Measurements from ENCODE around the gene MLC1.
A peak's percentile ranks its signal among the peaks of the same experiment; 100 is the strongest.

The MLC1 gene

DNA sequence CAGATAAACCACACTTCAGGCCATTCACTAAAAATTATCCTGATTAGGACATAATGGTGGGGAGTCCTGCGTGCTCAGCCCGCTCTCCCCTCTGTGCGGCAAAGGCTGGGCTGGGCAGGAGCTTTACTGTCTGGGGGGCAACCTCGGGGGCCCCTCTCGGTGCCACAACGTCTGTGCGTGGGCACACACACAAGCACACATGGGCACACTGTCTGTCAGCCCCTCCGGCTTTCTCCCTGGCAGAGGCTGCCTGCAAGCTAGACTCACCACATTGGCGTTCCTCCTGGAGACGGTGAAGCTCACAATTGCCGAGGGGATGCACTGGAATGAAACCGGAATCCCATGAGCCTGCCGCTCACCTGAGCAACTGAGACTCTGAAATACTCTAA, 5.2 kb downstream of the MLC1 start:
- Histone ChIP-seq H3K9me3 (ENCODE audit: control extremely low read depth in 1 of 5, control insufficient read depth in 4 of 5, insufficient read depth in 2 of 5, low read depth in 1 of 5, low read length in 4 of 5) (no peaks in the 10 kb centered on the region), H3K36me3 (ENCODE audit: control insufficient read depth in 4 of 4, insufficient read depth in 4 of 4, low read length in 3 of 4) (peaks cover 7 to 57% (median 45%) of the 10 kb centered on the region in 4 experiments), H3K27me3 (replicated peaks in 2 of 5; ENCODE audit: control insufficient read depth in 4 of 5, insufficient read depth in 5 of 5, low read length in 4 of 5) (no peaks in the 10 kb centered on the region), H3K27ac (ENCODE audit: insufficient read depth in 1 of 2, low read depth in 1 of 2, low read length in 2 of 2, poor library complexity in 1 of 2, severe bottlenecking in 2 of 2) (no peak overlapping the region), H3K4me1 (ENCODE audit: control extremely low read depth in 1 of 4, control insufficient read depth in 4 of 4, insufficient read depth in 4 of 4, low read length in 3 of 4) (peaks cover 0 to 33% (median 28%) of the 10 kb centered on the region in 4 experiments), H3K4me3 (ENCODE audit: control insufficient read depth in 1 of 7, extremely low read depth in 1 of 7, insufficient read depth in 4 of 7, low read depth in 2 of 7, low read length in 6 of 7) (no peak overlapping the region)
- DNase-seq = no peak
- ChIA-PET CTCF (interaction anchor here (2.8 kb wide), 1 partner anchor 8 kb away, joined by 11 read pairs; no protein-coding TSS in a partner anchor), POLR2A (interaction anchor here (0.9 kb wide), 1 partner anchor 24 kb away, joined by 3 read pairs; no protein-coding TSS in a partner anchor)
- WGBS (ENCODE audit: insufficient coverage) = 98% methylated on average over 13 of the region's 13 CpGs

GRCh38 chr22:50078761-50079160, 6.5 kb downstream of the MLC1 start:
- WGBS (ENCODE audit: insufficient coverage) = 98% methylated on average over 9 of the region's 9 CpGs
- POLR2A ChIA-PET = no interaction called here
- CTCF ChIA-PET = no interaction called here

GRCh38 chr22:50078246-50078645, 7.0 kb downstream of the MLC1 start:
- no peak overlapping the region for H3K4me3 ChIP-seq (ENCODE audit: control insufficient read depth in 1 of 7, extremely low read depth in 1 of 7, insufficient read depth in 4 of 7, low read depth in 2 of 7, low read length in 6 of 7)
- ChIA-PET POLR2A (no interaction called here), CTCF (no interaction called here)
- no peaks in the 10 kb centered on the region for H3K27me3 ChIP-seq (replicated peaks in 2 of 5; ENCODE audit: control insufficient read depth in 4 of 5, insufficient read depth in 5 of 5, low read length in 4 of 5)
- H3K27ac ChIP-seq (ENCODE audit: insufficient read depth in 1 of 2, low read depth in 1 of 2, low read length in 2 of 2, poor library complexity in 1 of 2, severe bottlenecking in 2 of 2) = no peak overlapping the region
- peaks cover 8 to 66% (median 55%) of the 10 kb centered on the region in 4 experiments for H3K36me3 ChIP-seq (ENCODE audit: control insufficient read depth in 4 of 4, insufficient read depth in 4 of 4, low read length in 3 of 4)
- 100% methylated on average over 8 of the region's 13 CpGs for whole genome bisulfite sequencing (ENCODE audit: insufficient coverage)
- no peak for DNase-seq
- peaks cover 0 to 17% (median 10%) of the 10 kb centered on the region in 4 experiments for H3K4me1 ChIP-seq (ENCODE audit: control extremely low read depth in 1 of 4, control insufficient read depth in 4 of 4, insufficient read depth in 4 of 4, low read length in 3 of 4)
- no peaks in the 10 kb centered on the region for H3K9me3 ChIP-seq (ENCODE audit: control extremely low read depth in 1 of 5, control insufficient read depth in 4 of 5, insufficient read depth in 2 of 5, low read depth in 1 of 5, low read length in 4 of 5)

More at GRCh38 chr22:50078761-50079160, 6.5 kb downstream of the MLC1 start:
- Histone ChIP-seq H3K36me3 (ENCODE audit: control insufficient read depth in 4 of 4, insufficient read depth in 4 of 4, low read length in 3 of 4) (peaks cover 8 to 67% (median 54%) of the 10 kb centered on the region in 4 experiments), H3K4me1 (ENCODE audit: control extremely low read depth in 1 of 4, control insufficient read depth in 4 of 4, insufficient read depth in 4 of 4, low read length in 3 of 4) (peaks cover 0 to 22% (median 15%) of the 10 kb centered on the region in 4 experiments), H3K4me3 (ENCODE audit: control insufficient read depth in 1 of 7, extremely low read depth in 1 of 7, insufficient read depth in 4 of 7, low read depth in 2 of 7, low read length in 6 of 7) (no peak overlapping the region), H3K27me3 (replicated peaks in 2 of 5; ENCODE audit: control insufficient read depth in 4 of 5, insufficient read depth in 5 of 5, low read length in 4 of 5) (no peaks in the 10 kb centered on the region), H3K27ac (ENCODE audit: insufficient read depth in 1 of 2, low read depth in 1 of 2, low read length in 2 of 2, poor library complexity in 1 of 2, severe bottlenecking in 2 of 2) (no peak overlapping the region), H3K9me3 (ENCODE audit: control extremely low read depth in 1 of 5, control insufficient read depth in 4 of 5, insufficient read depth in 2 of 5, low read depth in 1 of 5, low read length in 4 of 5) (no peaks in the 10 kb centered on the region)
- DNase-seq = no peak

- H3K9me3 ChIP-seq (ENCODE audit: control extremely low read depth in 1 of 5, control insufficient read depth in 4 of 5, insufficient read depth in 2 of 5, low read depth in 1 of 5, low read length in 4 of 5) = no peaks in the 10 kb centered on the region
- 92% methylated on average over 34 of the region's 43 CpGs for WGBS (ENCODE audit: insufficient coverage)
- H3K4me1 ChIP-seq (ENCODE audit: control extremely low read depth in 1 of 4, control insufficient read depth in 4 of 4, insufficient read depth in 4 of 4, low read length in 3 of 4) = peaks cover 0 to 8% (median 5%) of the 10 kb centered on the region in 4 experiments
- H3K36me3 ChIP-seq (ENCODE audit: control insufficient read depth in 4 of 4, insufficient read depth in 4 of 4, low read length in 3 of 4) = peaks cover 8 to 69% (median 62%) of the 10 kb centered on the region in 4 experiments
- no peak overlapping the region for H3K4me3 ChIP-seq (ENCODE audit: control insufficient read depth in 1 of 7, extremely low read depth in 1 of 7, insufficient read depth in 4 of 7, low read depth in 2 of 7, low read length in 6 of 7)
- no peak overlapping the region for H3K27ac ChIP-seq (ENCODE audit: insufficient read depth in 1 of 2, low read depth in 1 of 2, low read length in 2 of 2, poor library complexity in 1 of 2, severe bottlenecking in 2 of 2)
- CTCF ChIA-PET = interaction anchor here (1.3 to 1.4 kb wide), 2 partner anchors 12 to 47 kb away, joined by 3 to 4 read pairs; no protein-coding TSS in a partner anchor
- POLR2A ChIA-PET = interaction anchor here (1.0 kb wide), 1 partner anchor 9 kb away, joined by 3 read pairs; the partner anchor contains the start of gene MLC1
- H3K27me3 ChIP-seq (replicated peaks in 2 of 5; ENCODE audit: control insufficient read depth in 4 of 5, insufficient read depth in 5 of 5, low read length in 4 of 5) = no peaks in the 10 kb centered on the region
- no peak for DNase-seq
Measured at GRCh38 chr22:50076646-50077535, 8.3 kb downstream of the MLC1 start.

DNA sequence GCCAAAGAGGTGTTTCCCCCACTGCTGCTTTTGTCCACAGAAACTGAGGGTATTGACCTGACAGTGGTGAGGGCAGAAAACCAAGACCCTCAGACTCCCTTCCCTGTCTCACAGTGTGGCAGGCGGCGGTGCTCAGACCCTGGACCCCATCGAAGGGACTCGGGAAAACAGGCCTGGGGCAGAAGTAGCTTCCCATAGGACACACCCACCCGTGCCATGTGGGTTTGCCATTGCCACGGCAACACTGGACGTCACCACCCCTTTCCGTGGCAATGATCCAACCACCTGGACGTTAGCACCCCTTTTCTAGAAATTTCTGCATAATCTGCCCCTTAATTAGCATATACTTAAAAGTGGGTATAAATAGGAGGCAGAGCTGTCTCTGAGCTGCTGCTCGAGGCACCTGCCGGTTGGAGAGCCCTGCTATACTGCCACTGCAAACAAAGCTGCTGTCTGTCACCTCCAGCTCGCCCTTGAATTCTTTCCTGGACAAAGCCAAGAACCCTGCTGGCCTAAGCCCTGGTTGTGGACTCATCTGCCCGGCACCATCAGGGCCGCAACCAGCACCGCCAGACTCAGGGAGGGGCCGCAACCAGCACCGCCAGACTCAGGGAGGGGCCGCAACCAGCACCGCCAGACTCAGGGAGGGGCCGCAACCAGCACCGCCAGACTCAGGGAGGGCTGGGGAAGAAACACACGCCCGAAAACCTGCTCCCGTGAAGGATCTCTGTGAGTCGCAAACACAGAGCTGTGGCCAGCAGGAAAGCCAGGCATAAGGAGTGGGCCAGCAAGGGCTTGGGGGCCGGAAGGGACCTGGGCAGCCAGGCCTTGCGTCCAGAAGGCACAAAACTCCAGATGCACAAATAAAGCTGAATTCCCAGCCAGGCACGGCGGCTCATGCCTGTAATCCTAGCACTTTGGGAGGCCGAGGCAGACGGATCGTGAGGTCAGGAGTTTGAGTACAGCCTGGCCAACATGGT, 10.4 kb downstream of the MLC1 start:
- peaks cover 9 to 77% (median 69%) of the 10 kb centered on the region in 4 experiments for H3K36me3 ChIP-seq (ENCODE audit: control insufficient read depth in 4 of 4, insufficient read depth in 4 of 4, low read length in 3 of 4)
- ChIA-PET POLR2A (interaction anchor here (0.6 kb wide), 1 partner anchor 70 kb away, joined by 4 read pairs; no protein-coding TSS in a partner anchor), CTCF (interaction anchor here (1.1 to 1.5 kb wide), 4 partner anchors 8 to 31 kb away, joined by 3 to 7 read pairs (median 4); partner anchors contain the start of gene MLC1)
- WGBS (ENCODE audit: insufficient coverage) = 93% methylated on average over 29 of the region's 32 CpGs
- no peak overlapping the region for H3K27ac ChIP-seq (ENCODE audit: insufficient read depth in 1 of 2, low read depth in 1 of 2, low read length in 2 of 2, poor library complexity in 1 of 2, severe bottlenecking in 2 of 2)
- no peaks in the 10 kb centered on the region for H3K4me1 ChIP-seq (ENCODE audit: control extremely low read depth in 1 of 4, control insufficient read depth in 4 of 4, insufficient read depth in 4 of 4, low read length in 3 of 4)
- H3K27me3 ChIP-seq (replicated peaks in 2 of 5; ENCODE audit: control insufficient read depth in 4 of 5, insufficient read depth in 5 of 5, low read length in 4 of 5) = no peaks in the 10 kb centered on the region
- H3K4me3 ChIP-seq (ENCODE audit: control insufficient read depth in 1 of 7, extremely low read depth in 1 of 7, insufficient read depth in 4 of 7, low read depth in 2 of 7, low read length in 6 of 7) = no peak overlapping the region
- DNase-seq = no peak
- no peaks in the 10 kb centered on the region for H3K9me3 ChIP-seq (ENCODE audit: control extremely low read depth in 1 of 5, control insufficient read depth in 4 of 5, insufficient read depth in 2 of 5, low read depth in 1 of 5, low read length in 4 of 5)

DNA sequence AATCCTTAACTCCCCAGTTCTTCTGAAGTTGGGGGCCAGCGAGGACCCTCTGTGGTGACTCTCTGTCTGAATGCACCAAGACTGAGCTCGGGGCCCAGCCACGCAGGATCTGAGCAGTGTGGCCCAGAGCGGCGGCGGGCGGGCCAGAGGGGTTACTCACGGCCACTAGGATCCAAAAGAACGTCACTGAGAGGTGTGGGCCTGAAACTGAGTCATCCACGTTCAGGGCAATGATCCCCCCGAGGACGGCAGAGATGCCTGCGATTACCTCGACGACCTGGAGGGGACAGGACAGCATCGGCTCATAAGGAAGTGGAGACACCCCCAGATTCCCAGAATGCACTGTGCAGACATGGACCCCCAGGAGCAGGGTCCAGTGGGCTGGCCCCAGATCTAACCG, 11.2 kb downstream of the MLC1 start:
- no peaks in the 10 kb centered on the region for H3K9me3 ChIP-seq (ENCODE audit: control extremely low read depth in 1 of 5, control insufficient read depth in 4 of 5, insufficient read depth in 2 of 5, low read depth in 1 of 5, low read length in 4 of 5)
- H3K4me3 ChIP-seq (ENCODE audit: control insufficient read depth in 1 of 7, extremely low read depth in 1 of 7, insufficient read depth in 4 of 7, low read depth in 2 of 7, low read length in 6 of 7) = no peak overlapping the region
- DNase-seq = no peak
- H3K27ac ChIP-seq (ENCODE audit: insufficient read depth in 1 of 2, low read depth in 1 of 2, low read length in 2 of 2, poor library complexity in 1 of 2, severe bottlenecking in 2 of 2) = peak overlapping the region in 1 of 2 experiments; percentile 1
- peaks cover 5 to 80% (median 65%) of the 10 kb centered on the region in 4 experiments for H3K36me3 ChIP-seq (ENCODE audit: control insufficient read depth in 4 of 4, insufficient read depth in 4 of 4, low read length in 3 of 4)
- H3K4me1 ChIP-seq (ENCODE audit: control extremely low read depth in 1 of 4, control insufficient read depth in 4 of 4, insufficient read depth in 4 of 4, low read length in 3 of 4) = no peaks in the 10 kb centered on the region
- POLR2A ChIA-PET = no interaction called here
- WGBS (ENCODE audit: insufficient coverage) = 93% methylated on average over 16 of the region's 17 CpGs
- no peaks in the 10 kb centered on the region for H3K27me3 ChIP-seq (replicated peaks in 2 of 5; ENCODE audit: control insufficient read depth in 4 of 5, insufficient read depth in 5 of 5, low read length in 4 of 5)
- CTCF ChIA-PET = no interaction called here
